Parathyroid adenoma (tissue), 2 donors: ENCODE data around the gene GP1BA.
"Not testable (repeated sequence)": the region's sequence is repeated elsewhere in the genome, so short reads cannot be mapped to it uniquely, and the experiment has no call there.

Experiments
- H2AFZ ChIP-seq: fragments of 300-600 bp; sonication (generic); one replicate; pipeline ENCODE4 v1.7.0; 2017; ENCODE audit warnings: antibody characterized with exemption, mild to moderate bottlenecking
- H3K27ac ChIP-seq: fragments of 300-600 bp; sonication (generic); one replicate; pipeline ENCODE4 v1.7.0; 2017
- H3K27me3 ChIP-seq: fragments of 300-600 bp; sonication (generic); one replicate; pipeline ENCODE4 v1.7.0; 2017; ENCODE audit warnings: low read length; ENCODE audit not compliant: control insufficient read depth, insufficient read depth
- H3K36me3 ChIP-seq: fragments of 300-600 bp; sonication (generic); one replicate; pipeline ENCODE4 v1.7.0; 2017; ENCODE audit warnings: low read length; ENCODE audit not compliant: control insufficient read depth, insufficient read depth
- H3K4me1 ChIP-seq: fragments of 300-600 bp; sonication (generic); one replicate; pipeline ENCODE4 v1.7.0; 2017; ENCODE audit warnings: control low read depth
- H3K4me2 ChIP-seq: fragments of 300-600 bp; sonication (generic); one replicate; pipeline ENCODE4 v1.7.0; 2017; ENCODE audit warnings: low read length
- H3K4me3 ChIP-seq: fragments of 300-600 bp; sonication (generic); one replicate; pipeline ENCODE4 v1.7.0; 2017; ENCODE audit warnings: low read depth, low read length
- H3K79me2 ChIP-seq: fragments of 300-600 bp; sonication (generic); one replicate; pipeline ENCODE4 v1.7.0; 2017; ENCODE audit warnings: control low read depth
- H3K9ac ChIP-seq: fragments of 300-600 bp; sonication (generic); one replicate; pipeline ENCODE4 v1.7.0; 2017; ENCODE audit warnings: mild to moderate bottlenecking
- H3K9me3 ChIP-seq: fragments of 300-600 bp; sonication (generic); one replicate; pipeline ENCODE4 v1.7.0; 2017; ENCODE audit warnings: low read length; ENCODE audit not compliant: control insufficient read depth
- TF ChIP-seq, protein P1 (sequence below): fragments of 300-600 bp; sonication (generic); IDR thresholded peaks from one replicate; pipeline ENCODE4 v1.7.0; 2017; ENCODE audit warnings: antibody characterized with exemption, mild to moderate bottlenecking
- donor health status: primary hyperparathyroidism.

GP1BA gene

DNA sequence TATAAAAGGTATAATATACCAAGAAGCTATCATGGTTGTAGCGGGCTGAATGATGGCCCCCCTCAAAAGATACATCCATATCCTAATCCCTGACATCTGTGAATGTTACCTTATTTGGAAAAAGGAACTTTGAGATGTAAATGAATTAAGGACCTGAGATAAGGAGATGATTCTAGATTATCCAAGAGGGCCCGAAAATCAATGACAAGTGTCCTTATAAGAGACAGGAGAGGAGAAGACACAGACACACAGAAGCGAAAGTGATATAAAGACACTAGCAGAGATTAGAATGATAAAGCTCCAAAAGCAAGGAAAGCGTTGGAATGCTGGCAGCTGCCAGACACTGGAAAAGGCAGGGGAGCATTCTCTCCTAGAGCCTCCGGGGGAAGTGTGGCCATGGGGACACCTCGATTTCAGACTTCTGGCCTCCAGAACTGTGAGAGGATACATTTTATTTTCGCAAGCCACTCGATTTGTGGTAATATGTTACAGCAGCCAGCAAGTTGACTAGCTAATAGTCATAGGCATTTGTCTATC lies 12.5 kb upstream of the GP1BA start:
- Histone ChIP-seq H3K79me2 (no peaks in the 10 kb centered on the region), H3K27ac (no peak overlapping the region), H3K9ac (no peak overlapping the region), H3K4me2 (no peak overlapping the region), H3K4me3 (no peak overlapping the region), H3K4me1 (no peaks in the 10 kb centered on the region), H3K36me3 (no peaks in the 10 kb centered on the region), H2AFZ (no peak overlapping the region), H3K9me3 (no peaks in the 10 kb centered on the region), H3K27me3 (no peaks in the 10 kb centered on the region)
- TF ChIP-seq, protein P1, sequence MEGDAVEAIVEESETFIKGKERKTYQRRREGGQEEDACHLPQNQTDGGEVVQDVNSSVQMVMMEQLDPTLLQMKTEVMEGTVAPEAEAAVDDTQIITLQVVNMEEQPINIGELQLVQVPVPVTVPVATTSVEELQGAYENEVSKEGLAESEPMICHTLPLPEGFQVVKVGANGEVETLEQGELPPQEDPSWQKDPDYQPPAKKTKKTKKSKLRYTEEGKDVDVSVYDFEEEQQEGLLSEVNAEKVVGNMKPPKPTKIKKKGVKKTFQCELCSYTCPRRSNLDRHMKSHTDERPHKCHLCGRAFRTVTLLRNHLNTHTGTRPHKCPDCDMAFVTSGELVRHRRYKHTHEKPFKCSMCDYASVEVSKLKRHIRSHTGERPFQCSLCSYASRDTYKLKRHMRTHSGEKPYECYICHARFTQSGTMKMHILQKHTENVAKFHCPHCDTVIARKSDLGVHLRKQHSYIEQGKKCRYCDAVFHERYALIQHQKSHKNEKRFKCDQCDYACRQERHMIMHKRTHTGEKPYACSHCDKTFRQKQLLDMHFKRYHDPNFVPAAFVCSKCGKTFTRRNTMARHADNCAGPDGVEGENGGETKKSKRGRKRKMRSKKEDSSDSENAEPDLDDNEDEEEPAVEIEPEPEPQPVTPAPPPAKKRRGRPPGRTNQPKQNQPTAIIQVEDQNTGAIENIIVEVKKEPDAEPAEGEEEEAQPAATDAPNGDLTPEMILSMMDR = no peak

DNA sequence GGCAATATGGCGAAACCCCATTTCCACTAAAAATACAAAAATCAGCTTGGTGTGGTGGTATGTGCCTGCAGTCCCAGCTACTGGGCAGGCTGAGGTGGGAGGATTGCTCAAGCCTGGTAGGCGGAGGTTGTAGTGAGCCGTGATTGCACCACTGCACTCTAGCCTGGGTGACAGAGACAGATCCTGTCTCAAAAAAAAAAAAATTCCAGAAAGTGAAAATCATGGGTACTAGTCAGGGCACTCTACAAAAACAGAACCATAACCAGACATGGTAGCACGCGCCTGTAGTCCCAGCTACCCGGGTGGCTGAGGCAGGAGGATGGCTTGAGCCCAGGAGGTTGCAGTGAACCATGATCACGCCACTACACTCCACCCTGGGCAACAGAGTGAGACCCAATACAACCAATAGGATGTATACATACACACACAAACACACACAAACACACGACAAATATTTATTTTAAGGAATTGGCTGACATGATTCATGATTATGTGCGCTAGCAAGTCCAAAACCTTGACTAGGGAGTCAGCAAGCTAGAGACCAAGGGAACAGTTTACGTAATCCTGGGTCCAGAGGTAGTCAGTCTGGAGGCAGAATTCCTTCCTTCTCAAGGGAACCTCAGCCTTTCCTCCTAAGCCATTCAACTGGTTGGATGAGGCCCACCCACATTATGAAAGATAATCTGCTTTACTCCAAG lies 11.6 kb upstream of the GP1BA start:
- H3K79me2 ChIP-seq = no peaks in the 10 kb centered on the region
- no peaks in the 10 kb centered on the region for H3K27me3 ChIP-seq
- TF ChIP-seq, protein P1 = no peak
- H3K27ac ChIP-seq = no peak overlapping the region
- no peak overlapping the region for H3K4me3 ChIP-seq
- H3K9me3 ChIP-seq = no peaks in the 10 kb centered on the region
- no peaks in the 10 kb centered on the region for H3K4me1 ChIP-seq
- H3K4me2 ChIP-seq = no peak overlapping the region
- no peak overlapping the region for H3K9ac ChIP-seq
- H3K36me3 ChIP-seq = no peaks in the 10 kb centered on the region
- H2AFZ ChIP-seq = no peak overlapping the region

DNA sequence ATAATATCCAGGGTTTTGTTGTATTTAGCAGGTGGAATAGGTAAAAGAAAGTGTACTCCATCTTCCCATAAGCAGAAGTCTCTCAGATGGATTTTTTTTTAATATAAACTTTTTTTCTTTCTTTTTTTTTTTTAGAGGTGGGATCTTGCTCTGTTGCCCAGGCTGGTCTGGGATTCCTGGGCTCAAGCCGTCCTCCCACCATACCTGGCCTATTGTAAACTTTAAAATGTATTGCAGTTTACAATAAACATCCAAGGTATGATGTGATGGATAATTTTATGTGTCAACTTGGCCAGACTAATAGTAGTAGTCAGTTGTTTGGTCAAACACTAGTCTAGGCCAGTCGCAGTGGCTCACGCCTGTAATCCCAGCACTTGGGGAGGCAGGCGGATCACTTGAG lies 10.8 kb upstream of the GP1BA start:
- no peak overlapping the region for H3K4me3 ChIP-seq
- H3K4me2 ChIP-seq = no peak overlapping the region
- H3K79me2 ChIP-seq = no peaks in the 10 kb centered on the region
- H3K27ac ChIP-seq = no peak overlapping the region
- H2AFZ ChIP-seq = no peak overlapping the region
- H3K4me1 ChIP-seq = no peaks in the 10 kb centered on the region
- TF ChIP-seq, protein P1 = no peak
- no peak overlapping the region for H3K9ac ChIP-seq
- no peaks in the 10 kb centered on the region for H3K27me3 ChIP-seq
- H3K9me3 ChIP-seq = no peaks in the 10 kb centered on the region
- no peaks in the 10 kb centered on the region for H3K36me3 ChIP-seq

DNA sequence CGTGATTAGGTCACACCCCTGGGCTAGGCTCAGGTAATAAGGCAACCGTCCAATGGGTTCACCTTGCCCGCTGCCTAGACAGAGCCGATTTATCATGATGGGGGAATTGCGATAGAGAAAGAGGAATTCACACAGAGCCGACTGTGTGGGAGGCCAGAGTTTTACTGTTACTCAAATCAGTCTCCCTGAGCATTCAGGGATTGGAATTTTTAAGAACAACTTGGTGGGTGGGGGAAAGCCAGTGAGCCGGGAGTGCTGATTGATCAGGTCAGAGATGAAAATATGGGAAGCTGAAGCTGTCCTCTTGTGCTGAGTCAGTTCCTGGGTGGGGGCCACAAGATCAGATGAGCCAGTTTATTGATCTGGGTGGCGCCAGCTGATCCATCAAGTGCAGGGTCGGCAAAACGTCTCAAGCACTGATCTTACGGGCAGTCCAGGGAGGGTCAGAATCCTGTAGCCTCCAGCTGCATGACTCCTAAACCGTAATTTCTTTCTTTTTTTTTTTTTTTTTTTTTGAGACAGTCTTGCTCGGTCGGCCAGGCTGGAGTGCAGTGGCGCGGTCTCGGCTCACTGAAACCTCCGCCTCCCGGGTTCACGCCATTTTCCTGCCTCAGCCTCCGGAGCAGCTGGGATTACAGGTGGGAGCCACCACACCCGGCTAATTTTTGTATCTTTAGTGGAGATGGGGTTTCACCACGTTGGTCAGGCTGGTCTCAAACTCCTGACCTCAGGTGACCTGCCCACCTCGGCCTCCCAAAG lies 5.3 kb upstream of the GP1BA start:
- H3K79me2 ChIP-seq, H3K4me3 ChIP-seq, H3K9ac ChIP-seq, H3K4me2 ChIP-seq, H3K36me3 ChIP-seq, H3K27me3 ChIP-seq, H2AFZ ChIP-seq, H3K9me3 ChIP-seq, H3K27ac ChIP-seq, H3K4me1 ChIP-seq: not testable (repeated sequence)

DNA sequence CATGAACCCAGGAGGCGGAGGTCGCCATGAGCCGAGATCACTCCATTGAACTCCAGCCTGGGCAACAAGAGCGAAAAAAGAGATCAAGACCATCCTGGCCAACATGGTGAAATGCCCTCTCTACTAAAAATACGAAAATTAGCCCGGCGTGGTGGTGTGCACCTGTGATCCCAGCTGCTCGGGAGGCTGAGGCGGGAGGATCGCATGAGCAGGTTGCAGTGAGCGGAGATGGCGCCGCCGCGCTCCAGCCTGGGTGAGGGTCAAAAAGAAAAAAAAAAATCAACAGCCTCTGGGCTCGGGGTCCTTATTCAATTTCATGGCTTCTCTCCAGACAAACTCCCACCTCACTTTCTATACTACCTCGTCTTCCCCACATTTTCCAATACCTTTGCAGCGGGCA lies 3.2 kb upstream of the GP1BA start:
- no peak overlapping the region for H3K9ac ChIP-seq
- no peaks in the 10 kb centered on the region for H3K4me1 ChIP-seq
- no peak overlapping the region for H3K27ac ChIP-seq
- H3K36me3 ChIP-seq = no peaks in the 10 kb centered on the region
- H3K4me2 ChIP-seq = no peak overlapping the region
- no peaks in the 10 kb centered on the region for H3K79me2 ChIP-seq
- no peaks in the 10 kb centered on the region for H3K9me3 ChIP-seq
- TF ChIP-seq, protein P1 = no peak
- H2AFZ ChIP-seq = no peak overlapping the region
- H3K27me3 ChIP-seq = no peaks in the 10 kb centered on the region
- H3K4me3 ChIP-seq = no peak overlapping the region
